Colonic mucosa (tissue), 4 donors: ENCODE results near the gene ADSS1. TPM values are rescaled to one million over a fixed set of nuclear protein-coding genes. Genes with fewer than 3 reads are reported as not detected.

Experiments
- DNase-seq: peaks from one replicate; pipeline ENCODE4 v3.0.0-alpha.2; 2020
- H3K27ac ChIP-seq: fragments of 200-600 bp; one replicate; pipeline ENCODE4 v1.8.0; 2021
- H3K27me3 ChIP-seq: fragments of 200-600 bp; one replicate; pipeline ENCODE4 v1.8.0; 2021
- H3K36me3 ChIP-seq: fragments of 200-600 bp; one replicate; pipeline ENCODE4 v1.8.0; 2021
- H3K4me1 ChIP-seq: fragments of 200-600 bp; one replicate; pipeline ENCODE4 v1.8.0; 2021; ENCODE audit warnings: mild to moderate bottlenecking
- H3K4me3 ChIP-seq: fragments of 200-600 bp; one replicate; pipeline ENCODE4 v1.8.0; 2021
- H3K9ac ChIP-seq, 2 donors: one replicate each; pipeline ENCODE4 v1.7.0; 2013; ENCODE audit warnings: control low read depth in 2 of 2, low read depth in 2 of 2, low read length in 2 of 2
- H3K9me3 ChIP-seq: fragments of 200-600 bp; one replicate; pipeline ENCODE4 v1.8.0; 2021
- CTCF ChIP-seq: fragments of 200-600 bp; IDR thresholded peaks from one replicate; pipeline ENCODE4 v1.8.0; 2022; ENCODE audit warnings: antibody characterized with exemption, mild to moderate bottlenecking
- intact Hi-C: fragments of 100-400 bp; cut with DNase I; formaldehyde crosslinking; loops from one replicate; pipeline ENCODE4 v1.14.1; 2022
- total RNA-seq, 2 donors: library from RNA; stranded (reverse); fragmentation: NEBNext Ultra II Directional in 1 of 2; extraction: Animal tissue kit (Norgen Biotek cat#: 25700) in 1 of 2; gene quantifications; one replicate each; pipeline ENCODE4 v1.2.1, GENCODE V29; 2021
- donor health status: healthy.
- donor health status: DM: no; HTN: no; CAD: no.
- donor health status: DM: no; HTN: no; CAD: no.

The ADSS1 gene
- total RNA-seq, 2 donors from 2014 or later: 3.5 to 4.0 TPM

GRCh38 chr14:104772707-104773504, 48.9 kb downstream of the ADSS1 start:
- DNase-seq: no peak
- no peaks in the 10 kb centered on the region for H3K9me3 ChIP-seq
- no peak for TF ChIP-seq CTCF
- no peaks in the 10 kb centered on the region for H3K27me3 ChIP-seq
- intact Hi-C loops: loop anchor here (10.0 kb wide), 1 partner anchor 282 kb away; no protein-coding TSS in a partner anchor
- H3K4me1 ChIP-seq: peaks cover 3% of the 10 kb centered on the region
- no peak overlapping the region for H3K27ac ChIP-seq
- H3K9ac ChIP-seq: no peak overlapping the region
- H3K4me3 ChIP-seq: no peak overlapping the region
- H3K36me3 ChIP-seq: peaks cover 3% of the 10 kb centered on the region

GRCh38 chr14:104773505-104774452, 49.8 kb downstream of the ADSS1 start:
- DNase-seq: no peak

GRCh38 chr14:104774453-104775072, 50.5 kb downstream of the ADSS1 start:
- H3K4me3 ChIP-seq: no peak overlapping the region
- no peaks in the 10 kb centered on the region for H3K4me1 ChIP-seq
- H3K27me3 ChIP-seq: no peaks in the 10 kb centered on the region
- no peak overlapping the region for H3K9ac ChIP-seq
- no peak for TF ChIP-seq CTCF
- peaks cover 3% of the 10 kb centered on the region for H3K36me3 ChIP-seq
- no peak overlapping the region for H3K27ac ChIP-seq
- intact Hi-C loops: loop anchor here (10.0 kb wide), 1 partner anchor 280 kb away; no protein-coding TSS in a partner anchor
- no peak for DNase-seq
- no peaks in the 10 kb centered on the region for H3K9me3 ChIP-seq

More at GRCh38 chr14:104773505-104774452, 49.8 kb downstream of the ADSS1 start:
- Histone ChIP-seq H3K9ac (no peak overlapping the region), H3K36me3 (peaks cover 3% of the 10 kb centered on the region), H3K4me3 (no peak overlapping the region), H3K4me1 (no peaks in the 10 kb centered on the region), H3K9me3 (no peaks in the 10 kb centered on the region), H3K27me3 (no peaks in the 10 kb centered on the region), H3K27ac (no peak overlapping the region)
- intact Hi-C loops: loop anchor here (10.0 kb wide), 1 partner anchor 281 kb away; no protein-coding TSS in a partner anchor
- TF ChIP-seq CTCF: no peak

- intact Hi-C loops: loop anchor here (10.0 kb wide), 1 partner anchor 280 kb away; no protein-coding TSS in a partner anchor
These were observed 51.1 kb downstream of the ADSS1 start for GRCh38 chr14:104775073-104775489.

More at GRCh38 chr14:104775073-104775489, 51.1 kb downstream of the ADSS1 start:
- Histone ChIP-seq H3K4me3 (no peak overlapping the region), H3K9ac (no peak overlapping the region), H3K27ac (no peak overlapping the region), H3K4me1 (no peaks in the 10 kb centered on the region), H3K27me3 (no peaks in the 10 kb centered on the region), H3K36me3 (peaks cover 3% of the 10 kb centered on the region), H3K9me3 (no peaks in the 10 kb centered on the region)
- no peak for TF ChIP-seq CTCF
- DNase-seq: no peak
